Transverse colon (tissue), 4 donors: ENCODE data around the gene SLC40A1.

ENCODE experiments used
- CTCF ChIP-seq, 5 experiments: fragments of 200-600 bp in 3 of 5; fragments of 450-650 bp in 2 of 5; sonication (generic) in 3 of 5; IDR thresholded peaks; 1 replicate in 2 of 5; 2 replicates in 3 of 5; pipeline ENCODE4 v1.5.1; 2016 to 2017; ENCODE audit warnings: antibody characterized with exemption in 5 of 5, inconsistent platforms in 3 of 5, mild to moderate bottlenecking in 2 of 5, moderate library complexity in 1 of 5
- POLR2A ChIP-seq: fragments of 450-650 bp; IDR thresholded peaks from one replicate; pipeline ENCODE4 v1.6.1; 2016; ENCODE audit warnings: antibody characterized with exemption, mild to moderate bottlenecking, moderate library complexity
- POLR2AphosphoS5 ChIP-seq, 3 donors: sonication (generic); formaldehyde crosslinking; IDR thresholded peaks; one replicate each; pipeline ENCODE4 v1.6.1; 2016; ENCODE audit warnings: antibody characterized with exemption in 3 of 3

GRCh38 chr2:189594305-189594704 is 13.7 kb upstream of the SLC40A1 start:
- TF ChIP-seq CTCF (IDR thresholded peaks at IDR 0.05) (no peak), POLR2A (no peak), POLR2AphosphoS5 (IDR thresholded peaks at IDR 0.05) (no peak)
